Mucosa of descending colon (tissue), 3 donors: ENCODE results near the gene TRAPPC3L. TPM values are rescaled to one million over a fixed set of nuclear protein-coding genes. Genes with fewer than 3 reads are reported as not detected.

ENCODE experiments used
- ATAC-seq: fragments of 200-7000 bp; cut with Tn5 transposase; one replicate; pipeline ENCODE4 v1.9.1; 2020; ENCODE audit warnings: mild to moderate bottlenecking, moderate library complexity
- DNase-seq, 3 donors: peaks; one replicate each; pipeline ENCODE4 v3.0.0-alpha.2; 2020
- H3K36me3 ChIP-seq: fragments of 200-600 bp; one replicate; pipeline ENCODE4 v1.8.0; 2021; ENCODE audit warnings: low read depth, mild to moderate bottlenecking
- H3K4me1 ChIP-seq: fragments of 200-600 bp; one replicate; pipeline ENCODE4 v1.8.0; 2021; ENCODE audit warnings: low read depth, mild to moderate bottlenecking
- H3K4me3 ChIP-seq: fragments of 200-600 bp; one replicate; pipeline ENCODE4 v1.8.0; 2021; ENCODE audit warnings: mild to moderate bottlenecking
- H3K9me3 ChIP-seq: fragments of 200-600 bp; one replicate; pipeline ENCODE4 v1.8.0; 2021; ENCODE audit warnings: mild to moderate bottlenecking
- CTCF ChIP-seq: fragments of 200-600 bp; IDR thresholded peaks from one replicate; pipeline ENCODE4 v1.8.0; 2022; ENCODE audit warnings: antibody characterized with exemption, mild to moderate bottlenecking
- intact Hi-C, 2 donors: fragments of 100-400 bp; cut with DNase I in 1 of 2; cut with micrococcal nuclease in 1 of 2; formaldehyde crosslinking; loops; one replicate each; pipeline versions ENCODE4 v1.11.0 to v1.11.1; 2022; cut with DNase I, micrococcal nuclease
- total RNA-seq, 3 donors: library from RNA; stranded (reverse); fragmentation: NEBNext Ultra II Directional in 2 of 3; extraction: Animal tissue kit (Norgen Biotek cat#: 25700) in 2 of 3; gene quantifications; one replicate each; pipeline versions ENCODE4 v1.2.1 to v1.2.4, GENCODE V29; 2021 to 2023
- donor health status: DM: no; HTN: no; CAD: no; lungs with moderate emphysema.
- donor health status: DM: no; HTN: no; CAD: no.
- donor health status: DM: no; HTN: yes; CAD: no.

TRAPPC3L gene
- total RNA-seq, 3 donors from 2014 or later, result not detected

GRCh38 chr6:116530436-116530835 lies 15.0 kb downstream of the TRAPPC3L start:
- Histone ChIP-seq H3K9me3 (no peaks in the 10 kb centered on the region), H3K36me3 (no peaks in the 10 kb centered on the region), H3K4me3 (no peak overlapping the region), H3K4me1 (no peaks in the 10 kb centered on the region)
- DNase-seq, result no peak
- no peak for ATAC-seq
- intact Hi-C loops, result loop anchor here (5.0 to 10.0 kb wide), 2 partner anchors 243 to 246 kb away; no protein-coding TSS in a partner anchor
- TF ChIP-seq CTCF, result no peak

- intact Hi-C loops, result loop anchor here (5.0 to 10.0 kb wide), 2 partner anchors 242 to 245 kb away; no protein-coding TSS in a partner anchor
- Histone ChIP-seq H3K4me1 (no peaks in the 10 kb centered on the region), H3K9me3 (no peaks in the 10 kb centered on the region), H3K36me3 (no peaks in the 10 kb centered on the region), H3K4me3 (no peak overlapping the region)
- no peak for TF ChIP-seq CTCF
- ATAC-seq (no peak), DNase-seq (no peak)
Measured at GRCh38 chr6:116529466-116530290, 15.8 kb downstream of the TRAPPC3L start.

- ATAC-seq (no peak), DNase-seq (no peak)
- intact Hi-C loops, result no loop called here
- Histone ChIP-seq H3K4me3 (no peak overlapping the region), H3K36me3 (no peaks in the 10 kb centered on the region), H3K4me1 (no peaks in the 10 kb centered on the region), H3K9me3 (no peaks in the 10 kb centered on the region)
- TF ChIP-seq CTCF, result no peak
Measured at GRCh38 chr6:116528780-116529179, 16.7 kb downstream of the TRAPPC3L start.

- H3K4me3 ChIP-seq, result no peak overlapping the region
- intact Hi-C loops, result no loop called here
- no peak for TF ChIP-seq CTCF
- H3K4me1 ChIP-seq, result no peaks in the 10 kb centered on the region
- DNase-seq (no peak), ATAC-seq (no peak)
- H3K9me3 ChIP-seq, result no peaks in the 10 kb centered on the region
- H3K36me3 ChIP-seq, result no peaks in the 10 kb centered on the region
Measured at GRCh38 chr6:116528133-116528532, 17.4 kb downstream of the TRAPPC3L start.

GRCh38 chr6:116524236-116524635 lies 21.2 kb downstream of the TRAPPC3L start:
- Histone ChIP-seq H3K9me3 (no peaks in the 10 kb centered on the region), H3K36me3 (no peaks in the 10 kb centered on the region), H3K4me3 (no peak overlapping the region), H3K4me1 (no peaks in the 10 kb centered on the region)
- TF ChIP-seq CTCF, result no peak
- DNase-seq, result no peak
- intact Hi-C loops, result no loop called here
- ATAC-seq, result no peak
